H1 (cell line): ENCODE measurements around the gene RIBC1. TPM values are rescaled to one million over a fixed set of nuclear protein-coding genes. Genes with fewer than 3 reads are reported as not detected.

Source experiments
- CTCF ChIA-PET: fragments of 300-600 bp; sonication (Branson Sonifier 250); formaldehyde crosslinking; loops from one replicate; lab custom pipeline; 2021; ENCODE audit not compliant: partially characterized antibody; lab: Charles Lee
- POLR2A ChIA-PET: fragments of 300-600 bp; sonication (Branson Sonifier 250); formaldehyde crosslinking; loops from one replicate; lab custom pipeline; 2021; ENCODE audit warnings: inconsistent platforms; ENCODE audit not compliant: partially characterized antibody; lab: Charles Lee
- DNase-seq, 2 experiments: peaks; one replicate each; pipeline versions ENCODE4 v3.0.0 to v3.0.0-alpha.2; 2010 to 2022; ENCODE audit warnings: low spot score in 2 of 2, low read depth in 1 of 2, mixed read lengths in 1 of 2
- FAIRE-seq: peaks from 2 replicates; lab custom pipeline; 2011; peaks lifted over from hg19 to GRCh38; lab: Jason Lieb, UNC
- H2AFZ ChIP-seq: 2 replicates; pipeline ENCODE4 v1.8.1; 2012; ENCODE audit warnings: low read length, inconsistent platforms
- H2AK5ac ChIP-seq: 2 replicates; pipeline ENCODE4 v1.6.1; 2013; ENCODE audit warnings: low read depth, low read length
- H2BK120ac ChIP-seq: replicated peaks from 2 replicates; pipeline ENCODE3; 2013; ENCODE audit warnings: low read depth, low read length, inconsistent platforms
- H2BK12ac ChIP-seq: 2 replicates; pipeline ENCODE4 v1.6.1; 2013; ENCODE audit warnings: low read depth, low read length
- H2BK15ac ChIP-seq: 2 replicates; pipeline ENCODE4 v1.6.1; 2013; ENCODE audit warnings: low read length
- H2BK20ac ChIP-seq: 2 replicates; pipeline ENCODE4 v1.6.1; 2013; ENCODE audit warnings: low read length
- H2BK5ac ChIP-seq: 2 replicates; pipeline ENCODE4 v1.6.1; 2013; ENCODE audit warnings: low read depth, low read length
- H3K14ac ChIP-seq: 2 replicates; pipeline ENCODE4 v1.6.1; 2013; ENCODE audit warnings: inconsistent platforms; ENCODE audit not compliant: insufficient read length
- H3K18ac ChIP-seq: 2 replicates; pipeline ENCODE4 v1.6.1; 2013; ENCODE audit warnings: low read length; ENCODE audit errors: extremely low read depth
- H3K23ac ChIP-seq: 2 replicates; pipeline ENCODE4 v1.6.1; 2013; ENCODE audit warnings: inconsistent platforms; ENCODE audit not compliant: insufficient read length
- H3K23me2 ChIP-seq: 2 replicates; pipeline ENCODE4 v1.6.1; 2013; ENCODE audit warnings: low read depth, low read length
- H3K27ac ChIP-seq: 2 replicates; pipeline ENCODE4 v1.6.1; 2011; ENCODE audit warnings: low read depth, low read length, inconsistent platforms
- H3K27me3 ChIP-seq, 4 experiments: replicated peaks in 1 of 4; 1 replicate in 1 of 4; 2 replicates in 3 of 4; pipeline versions ENCODE4 v1.6.1 to v1.8.1; 2011 to 2013; ENCODE audit warnings: low read length in 3 of 4, mild to moderate bottlenecking in 3 of 4, inconsistent platforms in 2 of 4, mixed read lengths in 2 of 4, moderate library complexity in 1 of 4; ENCODE audit not compliant: control insufficient read depth in 3 of 4, insufficient read depth in 3 of 4; ENCODE audit errors: extremely low read depth in 1 of 4
- H3K36me3 ChIP-seq, 4 experiments: 2 replicates each; pipeline versions ENCODE4 v1.6.1 to v1.8.1; 2011 to 2013; ENCODE audit warnings: mild to moderate bottlenecking in 4 of 4, low read length in 3 of 4, moderate library complexity in 2 of 4, control low read depth in 1 of 4, inconsistent platforms in 1 of 4; ENCODE audit not compliant: insufficient read depth in 4 of 4, control insufficient read depth in 2 of 4
- H3K4ac ChIP-seq: replicated peaks from 2 replicates; pipeline ENCODE3; 2013; ENCODE audit warnings: low read length, low read depth, mixed read lengths, inconsistent platforms; ENCODE audit not compliant: insufficient read length
- H3K4me1 ChIP-seq, 4 experiments: replicated peaks in 1 of 4; 1 replicate in 1 of 4; 2 replicates in 3 of 4; pipeline versions ENCODE4 v1.6.1 to v1.8.1; 2011 to 2013; ENCODE audit warnings: low read length in 3 of 4, inconsistent platforms in 2 of 4, mixed read lengths in 1 of 4; ENCODE audit not compliant: insufficient read depth in 4 of 4, control insufficient read depth in 3 of 4
- H3K4me2 ChIP-seq, 2 experiments: 2 replicates each; pipeline versions ENCODE4 v1.6.1 to v1.8.1; 2011 to 2013; ENCODE audit warnings: low read depth in 2 of 2, low read length in 2 of 2, control low read depth in 1 of 2, inconsistent platforms in 1 of 2, mild to moderate bottlenecking in 1 of 2; ENCODE audit not compliant: insufficient read depth in 1 of 2
- H3K4me3 ChIP-seq, 4 experiments: fragments of 200-600, 300-600 bp in 1 of 4; sonication (generic), shearing (Covaris generic), sonication (Bioruptor Twin) in 1 of 4; 2 replicates each; pipeline versions ENCODE4 v1.5.1 to v1.8.1; 2011 to 2016; ENCODE audit warnings: low read length in 4 of 4, low read depth in 3 of 4, control low read depth in 2 of 4, inconsistent platforms in 2 of 4, mild to moderate bottlenecking in 2 of 4, mixed read lengths in 1 of 4, moderate library complexity in 1 of 4; ENCODE audit not compliant: insufficient read depth in 2 of 4; ENCODE audit errors: extremely low read depth in 1 of 4
- H3K56ac ChIP-seq: replicated peaks from 2 replicates; pipeline ENCODE3; 2013; ENCODE audit warnings: low read depth, mild to moderate bottlenecking, mixed read lengths, low read length, inconsistent platforms; ENCODE audit not compliant: insufficient read length
- H3K79me1 ChIP-seq: 2 replicates; pipeline ENCODE4 v1.6.1; 2013; ENCODE audit warnings: low read depth, low read length, control low read depth
- H3K79me2 ChIP-seq, 2 experiments: 2 replicates each; pipeline versions ENCODE4 v1.6.1 to v1.8.1; 2012 to 2013; ENCODE audit warnings: low read length in 2 of 2, mild to moderate bottlenecking in 2 of 2, inconsistent platforms in 1 of 2; ENCODE audit not compliant: insufficient read depth in 2 of 2, control insufficient read depth in 1 of 2
- H3K9ac ChIP-seq, 4 experiments: replicated peaks in 1 of 4; 1 replicate in 1 of 4; 2 replicates in 3 of 4; pipeline versions ENCODE4 v1.6.1 to v1.8.1; 2011 to 2013; ENCODE audit warnings: low read depth in 3 of 4, low read length in 3 of 4, control low read depth in 2 of 4, mild to moderate bottlenecking in 2 of 4, moderate library complexity in 2 of 4, inconsistent platforms in 1 of 4; ENCODE audit errors: extremely low read depth in 1 of 4
- H3K9me3 ChIP-seq, 2 experiments: 2 replicates each; pipeline versions ENCODE4 v1.6.1 to v1.8.1; 2012 to 2013; ENCODE audit warnings: mild to moderate bottlenecking in 2 of 2, moderate library complexity in 2 of 2, control low read depth in 1 of 2, inconsistent platforms in 1 of 2, low read depth in 1 of 2, low read length in 1 of 2, mixed read lengths in 1 of 2; ENCODE audit not compliant: insufficient read depth in 2 of 2
- H4K20me1 ChIP-seq, 2 experiments: replicated peaks in 1 of 2; 2 replicates each; pipeline versions ENCODE3 to v1.8.1; 2011 to 2013; ENCODE audit warnings: inconsistent platforms in 2 of 2, low read length in 2 of 2, mild to moderate bottlenecking in 1 of 2; ENCODE audit not compliant: insufficient read depth in 2 of 2, control insufficient read depth in 1 of 2
- H4K5ac ChIP-seq: 2 replicates; pipeline ENCODE4 v1.6.1; 2013; ENCODE audit warnings: low read length, low read depth, mixed read lengths, inconsistent platforms; ENCODE audit not compliant: insufficient read length
- H4K8ac ChIP-seq: 2 replicates; pipeline ENCODE4 v1.8.0; 2013; ENCODE audit warnings: mild to moderate bottlenecking, moderate library complexity, low read length, inconsistent platforms; ENCODE audit not compliant: insufficient read depth; ENCODE audit errors: extremely low read depth
- H4K91ac ChIP-seq: replicated peaks from 2 replicates; pipeline ENCODE3; 2013; ENCODE audit warnings: low read length, mixed read lengths, inconsistent platforms; ENCODE audit not compliant: insufficient read length
- CEBPB ChIP-seq: IDR thresholded peaks from 2 replicates; pipeline ENCODE4 v1.6.1; 2012; ENCODE audit warnings: low read depth, low read length
- HDAC6 ChIP-seq: IDR thresholded peaks from one replicate; pipeline ENCODE4 v1.7.1; 2012; ENCODE audit warnings: low read depth, mild to moderate bottlenecking, inconsistent platforms, low read length, moderate library complexity
- JUND ChIP-seq: IDR thresholded peaks from 2 replicates; pipeline ENCODE4 v1.6.1; 2011; ENCODE audit warnings: mild to moderate bottlenecking, improper control_type of control experiment, low read length
- NANOG ChIP-seq: IDR thresholded peaks from 2 replicates; pipeline ENCODE4 v1.6.1; 2011; ENCODE audit warnings: low read length, low read depth, mild to moderate bottlenecking, inconsistent platforms; ENCODE audit not compliant: insufficient read depth, poor library complexity, severe bottlenecking
- RBBP5 ChIP-seq: IDR thresholded peaks from 2 replicates; pipeline ENCODE4 v1.7.1; 2012; ENCODE audit warnings: low read depth, mild to moderate bottlenecking, inconsistent platforms, low read length, moderate library complexity, borderline replicate concordance
- RNF2 ChIP-seq: fragments of 200-900, 300-1000 bp; sonication (generic); IDR thresholded peaks from 2 replicates; pipeline ENCODE4 v1.7.1; 2016; ENCODE audit warnings: borderline replicate concordance, low read depth, mild to moderate bottlenecking, antibody characterized with exemption, low read length; ENCODE audit not compliant: poor library complexity, severe bottlenecking; ENCODE audit errors: missing control alignments
- WGBS, 2 experiments: shearing (Covaris generic) in 1 of 2; methylation state at CpG; one replicate each; pipeline versions ENCODE4 v1.1.6 to v1.1.7; 2013 to 2015; ENCODE audit warnings: low lambda C conversion rate in 2 of 2, mixed read lengths in 2 of 2, inconsistent platforms in 1 of 2, low coverage in 1 of 2, missing lambda C conversion rate in 1 of 2; ENCODE audit not compliant: insufficient replicate concordance in 2 of 2, insufficient coverage in 1 of 2, insufficient read length in 1 of 2; ENCODE audit errors: extremely low coverage in 1 of 2, missing lambda C conversion rate in 1 of 2; 5-methylcytosine and 5-hydroxymethylcytosine counted together
- polyA plus RNA-seq, 7 experiments: library from polyadenylated mRNA; depleted of rRNA in 3 of 7; stranded (reverse) in 5 of 7; unstranded in 2 of 7; fragments of >200 nt in 5 of 7; fragments of 200-250 nt in 2 of 7; gene quantifications; 1 replicate in 5 of 7; 2 replicates in 1 of 7; 4 replicates in 1 of 7; pipeline versions ENCODE4 v1.2.1 to v1.2.3, GENCODE V29; 2011 to 2013; ENCODE audit warnings: missing spikeins in 2 of 7, mixed read lengths in 2 of 7
- total RNA-seq: library from RNA; stranded (reverse); fragmentation: NEBNext Ultra II Directional; extraction: Animal tissue kit (Norgen Biotek cat#: 25700); gene quantifications from 2 replicates; pipeline ENCODE4 v1.2.1, GENCODE V29; 2021

The RIBC1 gene
- total and polyA plus RNA-seq, 2 of the 8 experiments (the other 6 are each of a cell fraction or from before 2014, with no cell fraction given) = 0.41 to 0.97 TPM

DNA sequence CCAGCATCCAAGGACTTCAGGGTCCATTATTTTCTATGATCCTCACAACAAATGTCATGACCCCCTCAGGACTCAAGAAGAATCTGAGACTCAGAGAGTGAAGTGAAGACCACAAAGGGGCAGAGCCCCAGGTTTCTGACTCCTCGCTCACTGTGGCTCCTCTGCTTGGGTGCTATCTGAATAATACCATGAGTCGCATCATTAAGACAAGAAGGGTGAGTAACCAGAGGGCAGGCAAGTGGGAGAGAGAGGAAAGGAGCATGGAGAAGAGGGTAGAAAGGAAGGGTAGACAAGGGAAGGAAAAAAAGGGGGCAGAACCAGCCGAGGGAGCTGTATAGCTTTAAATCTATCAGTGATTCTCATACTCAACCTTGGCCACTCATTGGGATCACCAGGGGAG lies 27.0 kb downstream of the RIBC1 start:
- H2BK5ac ChIP-seq = no peak overlapping the region
- H2BK20ac ChIP-seq = no peak overlapping the region
- ChIA-PET POLR2A (no interaction called here), CTCF (interaction anchor here (0.8 to 3.7 kb wide), 4 partner anchors 8 to 132 kb away, joined by 3 to 17 read pairs (median 6); no protein-coding TSS in a partner anchor)
- H2BK120ac ChIP-seq = no peak overlapping the region
- no peak overlapping the region for H2AK5ac ChIP-seq
- H3K18ac ChIP-seq = no peak overlapping the region
- H2AFZ ChIP-seq = no peak overlapping the region
- H3K9ac ChIP-seq = no peak overlapping the region
- FAIRE-seq (no peak), DNase-seq (no peak)
- no peak overlapping the region for H4K5ac ChIP-seq
- H3K23ac ChIP-seq = no peak overlapping the region
- H3K27ac ChIP-seq = no peak overlapping the region
- H2BK15ac ChIP-seq = no peak overlapping the region
- H3K9me3 ChIP-seq = no peaks in the 10 kb centered on the region
- no peaks in the 10 kb centered on the region for H3K23me2 ChIP-seq
- no peaks in the 10 kb centered on the region for H3K79me2 ChIP-seq
- H3K4me3 ChIP-seq = no peak overlapping the region
- H3K27me3 ChIP-seq = no peaks in the 10 kb centered on the region
- no peak overlapping the region for H3K4ac ChIP-seq
- no peak overlapping the region for H3K4me2 ChIP-seq
- no peak overlapping the region for H3K14ac ChIP-seq
- no peak overlapping the region for H4K8ac ChIP-seq
- no peaks in the 10 kb centered on the region for H4K20me1 ChIP-seq
- no peak for TF ChIP-seq NANOG
- TF ChIP-seq HDAC6 = no peak
- no peak for TF ChIP-seq RNF2
- no peak for TF ChIP-seq JUND
- no peak for TF ChIP-seq RBBP5
- no peak for TF ChIP-seq CEBPB
- no peaks in the 10 kb centered on the region for H3K36me3 ChIP-seq
- H3K56ac ChIP-seq = no peak overlapping the region
- 85% methylated on average over 3 of the region's 3 CpGs; no CpG with 5 or more reads in 1 of the 2 experiments for WGBS, 2 experiments
- no peaks in the 10 kb centered on the region for H3K79me1 ChIP-seq
- no peak overlapping the region for H4K91ac ChIP-seq
- no peaks in the 10 kb centered on the region for H3K4me1 ChIP-seq
- no peak overlapping the region for H2BK12ac ChIP-seq
